H1 (cell line): Measurements from ENCODE around the gene METTL9. TPM values are rescaled to one million over a fixed set of nuclear protein-coding genes. Genes with fewer than 3 reads are reported as not detected.

Experiments used
- CTCF ChIA-PET: fragments of 300-600 bp; sonication (Branson Sonifier 250); formaldehyde crosslinking; loops from one replicate; lab custom pipeline; 2021; ENCODE audit not compliant: partially characterized antibody; lab: Charles Lee
- POLR2A ChIA-PET: fragments of 300-600 bp; sonication (Branson Sonifier 250); formaldehyde crosslinking; loops from one replicate; lab custom pipeline; 2021; ENCODE audit warnings: inconsistent platforms; ENCODE audit not compliant: partially characterized antibody; lab: Charles Lee
- DNase-seq, 2 experiments: peaks; one replicate each; pipeline versions ENCODE4 v3.0.0 to v3.0.0-alpha.2; 2010 to 2022; ENCODE audit warnings: low spot score in 2 of 2, low read depth in 1 of 2, mixed read lengths in 1 of 2
- FAIRE-seq: peaks from 2 replicates; lab custom pipeline; 2011; peaks lifted over from hg19 to GRCh38; lab: Jason Lieb, UNC
- H2AFZ ChIP-seq: 2 replicates; pipeline ENCODE4 v1.8.1; 2012; ENCODE audit warnings: low read length, inconsistent platforms
- H2AK5ac ChIP-seq: 2 replicates; pipeline ENCODE4 v1.6.1; 2013; ENCODE audit warnings: low read depth, low read length
- H2BK120ac ChIP-seq: replicated peaks from 2 replicates; pipeline ENCODE3; 2013; ENCODE audit warnings: low read depth, low read length, inconsistent platforms
- H2BK12ac ChIP-seq: 2 replicates; pipeline ENCODE4 v1.6.1; 2013; ENCODE audit warnings: low read depth, low read length
- H2BK15ac ChIP-seq: 2 replicates; pipeline ENCODE4 v1.6.1; 2013; ENCODE audit warnings: low read length
- H2BK20ac ChIP-seq: 2 replicates; pipeline ENCODE4 v1.6.1; 2013; ENCODE audit warnings: low read length
- H2BK5ac ChIP-seq: 2 replicates; pipeline ENCODE4 v1.6.1; 2013; ENCODE audit warnings: low read depth, low read length
- H3K14ac ChIP-seq: 2 replicates; pipeline ENCODE4 v1.6.1; 2013; ENCODE audit warnings: inconsistent platforms; ENCODE audit not compliant: insufficient read length
- H3K18ac ChIP-seq: 2 replicates; pipeline ENCODE4 v1.6.1; 2013; ENCODE audit warnings: low read length; ENCODE audit errors: extremely low read depth
- H3K23ac ChIP-seq: 2 replicates; pipeline ENCODE4 v1.6.1; 2013; ENCODE audit warnings: inconsistent platforms; ENCODE audit not compliant: insufficient read length
- H3K23me2 ChIP-seq: 2 replicates; pipeline ENCODE4 v1.6.1; 2013; ENCODE audit warnings: low read depth, low read length
- H3K27ac ChIP-seq: 2 replicates; pipeline ENCODE4 v1.6.1; 2011; ENCODE audit warnings: low read depth, low read length, inconsistent platforms
- H3K27me3 ChIP-seq, 4 experiments: replicated peaks in 1 of 4; 1 replicate in 1 of 4; 2 replicates in 3 of 4; pipeline versions ENCODE4 v1.6.1 to v1.8.1; 2011 to 2013; ENCODE audit warnings: low read length in 3 of 4, mild to moderate bottlenecking in 3 of 4, inconsistent platforms in 2 of 4, mixed read lengths in 2 of 4, moderate library complexity in 1 of 4; ENCODE audit not compliant: control insufficient read depth in 3 of 4, insufficient read depth in 3 of 4; ENCODE audit errors: extremely low read depth in 1 of 4
- H3K36me3 ChIP-seq, 4 experiments: 2 replicates each; pipeline versions ENCODE4 v1.6.1 to v1.8.1; 2011 to 2013; ENCODE audit warnings: mild to moderate bottlenecking in 4 of 4, low read length in 3 of 4, moderate library complexity in 2 of 4, control low read depth in 1 of 4, inconsistent platforms in 1 of 4; ENCODE audit not compliant: insufficient read depth in 4 of 4, control insufficient read depth in 2 of 4
- H3K4ac ChIP-seq: replicated peaks from 2 replicates; pipeline ENCODE3; 2013; ENCODE audit warnings: low read length, low read depth, mixed read lengths, inconsistent platforms; ENCODE audit not compliant: insufficient read length
- H3K4me1 ChIP-seq, 4 experiments: replicated peaks in 1 of 4; 1 replicate in 1 of 4; 2 replicates in 3 of 4; pipeline versions ENCODE4 v1.6.1 to v1.8.1; 2011 to 2013; ENCODE audit warnings: low read length in 3 of 4, inconsistent platforms in 2 of 4, mixed read lengths in 1 of 4; ENCODE audit not compliant: insufficient read depth in 4 of 4, control insufficient read depth in 3 of 4
- H3K4me2 ChIP-seq, 2 experiments: 2 replicates each; pipeline versions ENCODE4 v1.6.1 to v1.8.1; 2011 to 2013; ENCODE audit warnings: low read depth in 2 of 2, low read length in 2 of 2, control low read depth in 1 of 2, inconsistent platforms in 1 of 2, mild to moderate bottlenecking in 1 of 2; ENCODE audit not compliant: insufficient read depth in 1 of 2
- H3K4me3 ChIP-seq, 4 experiments: fragments of 200-600, 300-600 bp in 1 of 4; sonication (generic), shearing (Covaris generic), sonication (Bioruptor Twin) in 1 of 4; 2 replicates each; pipeline versions ENCODE4 v1.5.1 to v1.8.1; 2011 to 2016; ENCODE audit warnings: low read length in 4 of 4, low read depth in 3 of 4, control low read depth in 2 of 4, inconsistent platforms in 2 of 4, mild to moderate bottlenecking in 2 of 4, mixed read lengths in 1 of 4, moderate library complexity in 1 of 4; ENCODE audit not compliant: insufficient read depth in 2 of 4; ENCODE audit errors: extremely low read depth in 1 of 4
- H3K56ac ChIP-seq: replicated peaks from 2 replicates; pipeline ENCODE3; 2013; ENCODE audit warnings: low read depth, mild to moderate bottlenecking, mixed read lengths, low read length, inconsistent platforms; ENCODE audit not compliant: insufficient read length
- H3K79me1 ChIP-seq: 2 replicates; pipeline ENCODE4 v1.6.1; 2013; ENCODE audit warnings: low read depth, low read length, control low read depth
- H3K79me2 ChIP-seq, 2 experiments: 2 replicates each; pipeline versions ENCODE4 v1.6.1 to v1.8.1; 2012 to 2013; ENCODE audit warnings: low read length in 2 of 2, mild to moderate bottlenecking in 2 of 2, inconsistent platforms in 1 of 2; ENCODE audit not compliant: insufficient read depth in 2 of 2, control insufficient read depth in 1 of 2
- H3K9ac ChIP-seq, 4 experiments: replicated peaks in 1 of 4; 1 replicate in 1 of 4; 2 replicates in 3 of 4; pipeline versions ENCODE4 v1.6.1 to v1.8.1; 2011 to 2013; ENCODE audit warnings: low read depth in 3 of 4, low read length in 3 of 4, control low read depth in 2 of 4, mild to moderate bottlenecking in 2 of 4, moderate library complexity in 2 of 4, inconsistent platforms in 1 of 4; ENCODE audit errors: extremely low read depth in 1 of 4
- H3K9me3 ChIP-seq, 2 experiments: 2 replicates each; pipeline versions ENCODE4 v1.6.1 to v1.8.1; 2012 to 2013; ENCODE audit warnings: mild to moderate bottlenecking in 2 of 2, moderate library complexity in 2 of 2, control low read depth in 1 of 2, inconsistent platforms in 1 of 2, low read depth in 1 of 2, low read length in 1 of 2, mixed read lengths in 1 of 2; ENCODE audit not compliant: insufficient read depth in 2 of 2
- H4K20me1 ChIP-seq, 2 experiments: replicated peaks in 1 of 2; 2 replicates each; pipeline versions ENCODE3 to v1.8.1; 2011 to 2013; ENCODE audit warnings: inconsistent platforms in 2 of 2, low read length in 2 of 2, mild to moderate bottlenecking in 1 of 2; ENCODE audit not compliant: insufficient read depth in 2 of 2, control insufficient read depth in 1 of 2
- H4K5ac ChIP-seq: 2 replicates; pipeline ENCODE4 v1.6.1; 2013; ENCODE audit warnings: low read length, low read depth, mixed read lengths, inconsistent platforms; ENCODE audit not compliant: insufficient read length
- H4K8ac ChIP-seq: 2 replicates; pipeline ENCODE4 v1.8.0; 2013; ENCODE audit warnings: mild to moderate bottlenecking, moderate library complexity, low read length, inconsistent platforms; ENCODE audit not compliant: insufficient read depth; ENCODE audit errors: extremely low read depth
- H4K91ac ChIP-seq: replicated peaks from 2 replicates; pipeline ENCODE3; 2013; ENCODE audit warnings: low read length, mixed read lengths, inconsistent platforms; ENCODE audit not compliant: insufficient read length
- CBX8 ChIP-seq: fragments of 300-800, 300-1000 bp; sonication (generic); IDR thresholded peaks from 2 replicates; pipeline ENCODE4 v1.7.1; 2016; ENCODE audit warnings: low read depth, low read length, borderline replicate concordance
- CEBPB ChIP-seq: IDR thresholded peaks from 2 replicates; pipeline ENCODE4 v1.6.1; 2012; ENCODE audit warnings: low read depth, low read length
- HDAC6 ChIP-seq: IDR thresholded peaks from one replicate; pipeline ENCODE4 v1.7.1; 2012; ENCODE audit warnings: low read depth, mild to moderate bottlenecking, inconsistent platforms, low read length, moderate library complexity
- KDM1A ChIP-seq: fragments of 200-600, 300-600 bp; sonication (generic); IDR thresholded peaks from 2 replicates; pipeline ENCODE4 v1.7.1; 2016; ENCODE audit warnings: mild to moderate bottlenecking, low read length, borderline replicate concordance
- KDM5A ChIP-seq: fragments of 200-600 bp; IDR thresholded peaks from 2 replicates; pipeline ENCODE4 v1.7.1; 2012; ENCODE audit warnings: mild to moderate bottlenecking, low read length, inconsistent platforms, mixed read lengths
- POLR2AphosphoS5 ChIP-seq: IDR thresholded peaks from 2 replicates; pipeline ENCODE4 v1.6.1; 2011; ENCODE audit warnings: low read depth, low read length
- RBBP5 ChIP-seq: IDR thresholded peaks from 2 replicates; pipeline ENCODE4 v1.7.1; 2012; ENCODE audit warnings: low read depth, mild to moderate bottlenecking, inconsistent platforms, low read length, moderate library complexity, borderline replicate concordance
- SP1 ChIP-seq: IDR thresholded peaks from 2 replicates; pipeline ENCODE4 v1.6.1; 2011; ENCODE audit warnings: low read depth, low read length
- TEAD4 ChIP-seq: IDR thresholded peaks from 2 replicates; pipeline ENCODE4 v1.6.1; 2012; ENCODE audit warnings: low read depth, low read length, inconsistent platforms, mixed read lengths
- YY1 ChIP-seq: IDR thresholded peaks from 2 replicates; pipeline ENCODE4 v1.6.1; 2011; ENCODE audit warnings: low read depth, mild to moderate bottlenecking, low read length
- WGBS, 2 experiments: shearing (Covaris generic) in 1 of 2; methylation state at CpG; one replicate each; pipeline versions ENCODE4 v1.1.6 to v1.1.7; 2013 to 2015; ENCODE audit warnings: low lambda C conversion rate in 2 of 2, mixed read lengths in 2 of 2, inconsistent platforms in 1 of 2, low coverage in 1 of 2, missing lambda C conversion rate in 1 of 2; ENCODE audit not compliant: insufficient replicate concordance in 2 of 2, insufficient coverage in 1 of 2, insufficient read length in 1 of 2; ENCODE audit errors: extremely low coverage in 1 of 2, missing lambda C conversion rate in 1 of 2; 5-methylcytosine and 5-hydroxymethylcytosine counted together
- polyA plus RNA-seq, 7 experiments: library from polyadenylated mRNA; depleted of rRNA in 3 of 7; stranded (reverse) in 5 of 7; unstranded in 2 of 7; fragments of >200 nt in 5 of 7; fragments of 200-250 nt in 2 of 7; gene quantifications; 1 replicate in 5 of 7; 2 replicates in 1 of 7; 4 replicates in 1 of 7; pipeline versions ENCODE4 v1.2.1 to v1.2.3, GENCODE V29; 2011 to 2013; ENCODE audit warnings: missing spikeins in 2 of 7, mixed read lengths in 2 of 7
- total RNA-seq: library from RNA; stranded (reverse); fragmentation: NEBNext Ultra II Directional; extraction: Animal tissue kit (Norgen Biotek cat#: 25700); gene quantifications from 2 replicates; pipeline ENCODE4 v1.2.1, GENCODE V29; 2021
- TF ChIP-seq, protein P1 (sequence below): IDR thresholded peaks from 2 replicates; pipeline ENCODE4 v1.6.1; 2012; ENCODE audit warnings: low read length, inconsistent platforms
- TF ChIP-seq, protein P2 (sequence below): IDR thresholded peaks from 2 replicates; pipeline ENCODE4 v1.6.1; 2011; ENCODE audit warnings: low read depth, mild to moderate bottlenecking, low read length; ENCODE audit not compliant: insufficient read depth

METTL9 gene
- total and polyA plus RNA-seq, 2 of the 8 experiments (the other 6 are each of a cell fraction or from before 2014, with no cell fraction given), result 45.4 to 112 TPM

DNA sequence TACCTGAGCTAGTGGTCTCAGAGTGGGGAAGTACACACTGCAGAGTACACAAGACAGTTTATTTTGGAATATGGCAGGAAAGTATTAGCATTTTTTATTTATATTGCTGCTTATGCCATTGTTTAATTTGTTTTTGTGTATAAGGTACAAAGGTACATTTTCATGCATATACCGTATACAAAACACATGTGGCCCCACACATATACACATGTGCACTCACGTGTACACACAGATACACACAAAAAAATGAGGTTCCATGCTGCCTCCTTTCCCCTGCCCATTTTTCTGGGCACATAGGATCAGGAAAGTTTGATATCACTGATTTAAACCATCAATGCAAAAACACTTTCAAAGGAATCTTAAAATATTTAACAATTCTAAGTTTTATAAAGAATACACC, 40.1 kb downstream of the METTL9 start:
- Histone ChIP-seq H3K4ac (no peak overlapping the region), H3K9ac (no peak overlapping the region), H2BK15ac (no peak overlapping the region), H2BK12ac (no peak overlapping the region), H3K27me3 (no peaks in the 10 kb centered on the region), H3K4me2 (no peak overlapping the region), H3K4me1 (no peaks in the 10 kb centered on the region), H3K79me2 (peaks cover 0 to 5% of the 10 kb centered on the region in 2 experiments; a peak in 1 of 4 replicates), H2BK5ac (no peak overlapping the region), H3K4me3 (no peak overlapping the region), H3K23ac (no peak overlapping the region), H3K36me3 (peaks cover 0 to 3% (median 0%) of the 10 kb centered on the region in 4 experiments; a peak in 2 of 8 replicates), H3K79me1 (0 out of 2 replicates have a peak, but pooled peaks cover 2% of the 10 kb centered on the region), H4K8ac (no peak overlapping the region), H2BK20ac (no peak overlapping the region), H2AK5ac (no peak overlapping the region), H2AFZ (no peak overlapping the region), H3K18ac (no peak overlapping the region), H3K56ac (no peak overlapping the region), H3K27ac (no peak overlapping the region), H3K23me2 (no peaks in the 10 kb centered on the region), H2BK120ac (no peak overlapping the region), H4K5ac (no peak overlapping the region), H4K20me1 (no peaks in the 10 kb centered on the region), H3K14ac (no peak overlapping the region), H4K91ac (no peak overlapping the region), H3K9me3 (no peaks in the 10 kb centered on the region)
- POLR2A ChIA-PET, result interaction anchor here (0.7 kb wide), 1 partner anchor 20 kb away, joined by 3 read pairs; no protein-coding TSS in a partner anchor
- FAIRE-seq (no peak), DNase-seq (no peak)
- CTCF ChIA-PET, result interaction anchor here (0.9 to 4.5 kb wide), 9 partner anchors 10 to 56 kb away, joined by 3 to 26 read pairs (median 5); no protein-coding TSS in a partner anchor
- WGBS, 2 experiments, result 90% methylated on average over 2 of the region's 2 CpGs; no CpG with 5 or more reads in 1 of the 2 experiments
- TF ChIP-seq KDM1A (no peak), YY1 (no peak), CEBPB (no peak), SP1 (no peak), KDM5A (no peak), POLR2AphosphoS5 (no peak), CBX8 (no peak), HDAC6 (no peak), TEAD4 (no peak), RBBP5 (no peak)
- TF ChIP-seq, protein P1, sequence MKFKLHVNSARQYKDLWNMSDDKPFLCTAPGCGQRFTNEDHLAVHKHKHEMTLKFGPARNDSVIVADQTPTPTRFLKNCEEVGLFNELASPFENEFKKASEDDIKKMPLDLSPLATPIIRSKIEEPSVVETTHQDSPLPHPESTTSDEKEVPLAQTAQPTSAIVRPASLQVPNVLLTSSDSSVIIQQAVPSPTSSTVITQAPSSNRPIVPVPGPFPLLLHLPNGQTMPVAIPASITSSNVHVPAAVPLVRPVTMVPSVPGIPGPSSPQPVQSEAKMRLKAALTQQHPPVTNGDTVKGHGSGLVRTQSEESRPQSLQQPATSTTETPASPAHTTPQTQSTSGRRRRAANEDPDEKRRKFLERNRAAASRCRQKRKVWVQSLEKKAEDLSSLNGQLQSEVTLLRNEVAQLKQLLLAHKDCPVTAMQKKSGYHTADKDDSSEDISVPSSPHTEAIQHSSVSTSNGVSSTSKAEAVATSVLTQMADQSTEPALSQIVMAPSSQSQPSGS, result no peak
- TF ChIP-seq, protein P2, sequence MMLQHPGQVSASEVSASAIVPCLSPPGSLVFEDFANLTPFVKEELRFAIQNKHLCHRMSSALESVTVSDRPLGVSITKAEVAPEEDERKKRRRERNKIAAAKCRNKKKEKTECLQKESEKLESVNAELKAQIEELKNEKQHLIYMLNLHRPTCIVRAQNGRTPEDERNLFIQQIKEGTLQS, result no peak
